Measurements from ENCODE around the gene PTPN9.

PTPN9 gene

GRCh38 chr15:75431270-75431669 lies 147.8 kb downstream of the PTPN9 start:
- intact Hi-C loops (cut with DNase I) = no loop called here

GRCh38 chr15:75430259-75430658 lies 148.9 kb downstream of the PTPN9 start:
- no peak for DNase-seq
- intact Hi-C loops (cut with DNase I) = no loop called here

More at GRCh38 chr15:75431270-75431669, 147.8 kb downstream of the PTPN9 start:
- DNase-seq = no peak

- intact Hi-C loops (cut with DNase I) = no loop called here
These were observed 151.0 kb downstream of the PTPN9 start for GRCh38 chr15:75428152-75428551.

GRCh38 chr15:75425966-75426500 lies 153.1 kb downstream of the PTPN9 start:
- intact Hi-C loops (cut with DNase I) = no loop called here
- DNase-seq = no peak

More at GRCh38 chr15:75428152-75428551, 151.0 kb downstream of the PTPN9 start:
- no peak for DNase-seq

GRCh38 chr15:75422554-75422953 lies 156.6 kb downstream of the PTPN9 start:
- intact Hi-C loops (cut with DNase I) = no loop called here
- DNase-seq = no peak

GRCh38 chr15:75420698-75421097 lies 158.4 kb downstream of the PTPN9 start:
- no peak for DNase-seq
- intact Hi-C loops (cut with DNase I) = no loop called here

- DNase-seq = no peak
- intact Hi-C loops (cut with DNase I) = no loop called here
These were observed 162.5 kb downstream of the PTPN9 start for GRCh38 chr15:75416584-75416983.

All from posterior cingulate gyrus (tissue), 11 donors.